HG03103 (cell line): Measurements from ENCODE around the gene MPP2.
"Not testable (repeated sequence)": the region's sequence is repeated elsewhere in the genome, so short reads cannot be mapped to it uniquely, and the experiment has no call there.

Source experiments
- ATAC-seq: cut with Tn5 transposase; IDR thresholded peaks from one replicate; pipeline ENCODE4 v1.9.1; 2021; ENCODE audit warnings: low read depth; ENCODE audit not compliant: unreplicated experiment

MPP2 gene

DNA sequence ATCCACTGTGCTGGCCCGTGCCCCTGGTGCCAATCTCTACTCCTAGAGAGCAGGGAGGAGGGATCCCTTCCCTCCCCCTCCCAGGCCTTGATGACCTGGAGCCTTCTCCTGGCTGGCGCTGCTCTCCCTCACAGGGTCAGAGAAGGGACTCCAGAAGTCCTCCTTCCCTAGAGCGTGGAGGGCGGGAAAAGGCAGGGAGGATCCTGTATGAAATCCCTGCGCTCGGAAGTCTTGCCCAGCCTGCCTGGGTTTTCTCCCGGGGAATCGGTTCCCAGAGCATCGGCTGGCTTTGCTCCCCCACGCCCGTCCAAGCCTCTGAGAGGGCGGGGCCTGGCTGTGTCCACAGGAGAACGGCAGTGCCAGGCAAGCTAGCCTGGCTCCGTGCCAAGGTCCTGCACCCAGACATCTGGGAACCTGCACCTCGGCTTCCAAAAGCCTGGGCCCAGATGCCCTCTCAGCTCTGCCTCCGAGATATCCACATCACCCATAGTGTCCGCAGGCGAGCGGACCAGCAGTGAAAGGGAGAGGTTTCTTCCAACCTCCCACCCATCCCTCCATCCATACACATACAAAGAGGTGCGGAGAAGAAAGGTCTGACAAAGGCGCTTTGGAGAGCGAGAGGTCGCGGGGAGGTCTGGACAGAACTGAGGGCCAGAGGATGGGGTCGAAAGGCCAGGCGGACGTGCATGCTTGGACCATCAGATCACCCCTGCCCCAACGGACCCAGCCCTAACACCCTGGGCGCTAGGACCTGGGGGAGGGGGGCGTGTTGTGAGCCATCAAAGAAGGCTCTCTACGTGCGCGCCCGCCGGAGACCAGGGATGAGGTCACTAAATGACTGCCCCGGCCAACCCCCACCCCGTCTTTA is 1.1 kb downstream of the MPP2 start:
- ATAC-seq = no peak

DNA sequence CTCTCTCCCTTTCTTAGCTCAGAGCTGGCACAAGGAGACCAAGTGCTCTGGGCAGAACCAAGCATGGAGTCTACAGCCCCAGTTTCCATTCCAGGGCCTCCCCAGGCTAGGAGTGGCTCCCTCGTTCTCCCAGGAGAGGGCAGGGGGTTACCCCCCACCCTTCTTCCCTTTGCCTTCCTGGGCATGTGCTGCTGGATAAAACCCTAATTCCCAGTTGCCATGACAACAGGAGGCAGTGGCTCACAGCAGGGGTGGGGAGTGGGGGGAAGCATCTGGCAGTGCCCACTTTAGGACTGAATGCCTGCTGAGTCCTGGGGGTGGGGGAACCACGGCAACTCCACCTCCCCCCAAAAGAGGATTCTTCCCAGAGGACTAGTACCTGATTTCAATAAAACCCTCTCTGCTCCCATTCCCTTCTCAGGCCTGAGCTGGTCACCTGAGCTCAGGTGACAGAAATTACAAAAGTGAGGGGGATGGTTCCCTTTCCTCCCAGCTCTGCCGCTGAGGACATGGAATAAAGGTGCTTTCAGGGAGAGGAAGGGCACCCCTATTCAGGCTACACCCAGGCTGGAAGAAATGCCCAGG is 1.8 kb downstream of the MPP2 start:
- no peak for ATAC-seq

DNA sequence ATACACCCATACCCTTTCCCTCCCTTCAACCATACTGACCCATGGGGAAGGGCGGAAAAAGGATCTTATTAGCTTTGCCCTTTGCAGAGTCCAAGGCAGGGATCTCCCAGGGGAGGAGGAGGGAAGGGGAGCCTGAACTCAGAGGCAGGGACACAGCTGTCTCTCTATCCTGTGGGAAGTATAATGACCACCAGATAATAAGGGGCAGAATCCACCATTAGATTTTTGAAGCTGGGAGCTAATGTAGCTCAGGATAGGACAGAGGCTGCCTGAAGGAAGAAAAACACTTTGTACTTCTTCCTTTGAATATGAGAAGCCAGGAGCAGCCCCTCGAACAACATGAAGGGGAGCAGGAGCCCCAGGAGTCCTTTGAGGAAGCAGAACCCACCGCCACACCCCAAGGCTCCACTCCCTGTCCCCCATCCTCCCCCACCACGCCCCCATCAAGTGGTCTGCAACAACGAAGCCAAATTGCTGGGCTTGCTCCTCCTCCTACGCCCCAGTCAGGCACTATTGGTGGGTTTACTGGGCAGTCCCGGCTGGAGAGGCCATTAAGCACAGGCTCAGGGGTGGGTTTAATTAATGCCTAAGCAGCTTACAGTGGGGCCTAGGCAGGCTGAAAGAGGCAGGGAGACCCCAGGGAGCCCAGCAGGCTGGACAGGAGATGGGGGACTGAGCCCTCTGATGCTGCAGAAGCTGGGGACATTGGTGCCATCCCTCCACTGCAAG is 5.3 kb downstream of the MPP2 start:
- no peak for ATAC-seq

DNA sequence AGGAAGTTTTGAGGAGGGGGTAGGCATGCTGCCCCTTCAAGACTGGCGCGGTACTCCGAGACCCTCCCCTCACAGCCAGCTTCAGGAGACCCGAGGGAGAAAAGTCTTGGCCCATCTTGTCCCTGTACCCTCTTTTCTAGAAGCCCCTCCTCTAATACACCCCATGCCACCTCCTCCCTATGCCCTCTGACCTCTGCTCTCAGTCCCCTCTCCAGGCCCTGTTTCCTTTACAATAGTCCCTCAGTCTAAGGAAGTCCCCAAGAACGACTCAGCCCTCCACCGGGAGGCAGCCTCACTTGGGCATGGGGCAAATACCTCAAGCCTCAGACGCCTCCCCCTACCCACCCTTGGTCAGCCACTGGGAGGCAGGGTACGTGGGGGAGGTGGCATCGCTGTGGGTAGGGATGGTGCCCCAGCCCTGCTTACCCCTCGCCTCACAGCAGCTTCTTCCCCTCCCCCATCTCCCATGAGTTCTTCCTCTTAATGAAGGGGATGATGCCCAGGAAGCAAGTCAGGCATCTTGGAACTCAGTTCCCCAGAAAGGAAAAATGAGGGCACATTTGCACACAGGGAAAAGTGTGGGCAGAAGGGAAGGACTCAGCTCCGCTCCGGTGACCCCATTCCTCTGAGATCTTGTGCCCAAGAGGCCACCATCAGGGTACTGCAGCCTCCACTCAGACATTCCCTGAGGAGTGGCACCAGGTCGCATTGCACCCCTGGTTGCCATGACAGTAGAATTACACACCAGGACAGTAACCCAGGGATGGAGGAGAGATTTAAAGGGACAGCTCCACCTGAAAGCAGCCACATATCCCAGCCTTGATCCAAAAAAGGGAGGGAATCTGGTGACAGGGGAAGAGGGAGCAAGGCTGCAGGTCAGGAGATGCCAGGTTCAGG is 6.2 kb downstream of the MPP2 start:
- ATAC-seq = no peak

DNA sequence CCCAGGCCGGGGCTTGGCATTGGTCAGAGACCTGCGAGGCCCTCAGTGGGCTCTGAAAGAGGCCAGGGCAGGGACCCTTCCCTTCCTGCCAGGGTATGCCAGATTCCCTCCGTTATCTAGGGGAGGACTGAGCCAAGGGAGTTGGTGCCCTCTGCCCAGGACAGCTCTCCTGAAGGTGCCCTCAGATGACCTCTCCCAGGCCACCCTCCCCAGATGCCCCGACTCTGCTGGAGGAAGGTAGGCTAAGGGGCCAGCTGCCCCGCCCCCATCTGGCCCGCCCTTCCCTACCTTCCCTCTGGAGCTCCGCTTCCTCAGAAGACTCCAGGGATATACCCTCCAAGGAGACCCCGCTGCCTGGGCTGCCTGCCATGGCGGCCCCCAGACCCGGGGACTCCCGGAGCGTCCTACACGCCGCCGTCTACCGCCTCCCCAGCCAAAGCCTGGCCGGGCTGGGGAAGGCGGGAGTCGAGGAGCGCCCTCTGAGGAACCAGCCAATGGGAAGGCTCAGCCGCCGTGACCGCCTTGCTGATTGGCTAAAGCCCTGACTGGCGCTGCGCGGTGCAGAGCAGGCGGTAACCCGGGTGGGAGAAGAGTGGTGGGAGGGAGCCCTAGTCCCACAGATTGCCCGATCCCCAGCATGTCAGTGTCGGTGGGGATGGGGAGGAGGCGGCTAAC is 7.0 kb downstream of the MPP2 start:
- ATAC-seq = no peak

DNA sequence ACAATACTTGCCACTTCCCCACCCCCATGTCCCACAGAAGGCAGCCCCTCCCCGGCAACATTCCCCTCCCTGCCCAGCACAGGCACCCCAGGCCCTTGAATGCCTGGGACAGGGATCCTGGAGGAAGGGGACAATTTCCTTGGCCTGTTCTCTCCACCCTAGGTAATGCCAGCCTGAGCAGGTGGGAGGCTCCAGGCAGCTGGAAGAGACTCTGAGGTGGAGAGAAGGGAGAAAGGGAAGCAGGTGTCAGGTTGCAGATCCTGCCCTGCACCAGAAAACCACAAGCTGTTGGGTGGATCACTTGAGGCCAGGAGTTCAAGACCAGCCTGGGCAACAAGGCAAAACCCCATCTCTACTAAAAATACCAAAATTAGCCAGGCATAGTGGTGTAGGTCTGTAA is 8.9 kb downstream of the MPP2 start:
- ATAC-seq = no peak

DNA sequence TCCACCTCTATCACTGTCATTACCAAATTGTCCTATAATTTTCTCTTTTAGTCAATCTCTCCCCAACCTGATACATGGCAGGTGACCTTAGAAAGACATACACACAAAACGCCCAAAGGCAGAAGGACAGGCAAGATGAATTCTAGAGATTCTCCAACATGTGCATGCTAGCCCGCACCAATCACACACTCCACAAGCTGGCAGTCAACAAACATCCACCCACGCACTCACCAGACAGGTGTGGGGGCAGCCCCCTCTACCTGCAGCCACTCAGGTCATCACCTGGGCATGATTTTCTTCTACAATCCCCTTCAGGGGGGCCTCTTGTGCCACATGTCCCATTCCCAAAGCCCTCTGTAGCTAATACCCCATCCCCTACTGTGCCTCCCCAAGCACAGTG is 9.5 kb downstream of the MPP2 start:
- no peak for ATAC-seq

DNA sequence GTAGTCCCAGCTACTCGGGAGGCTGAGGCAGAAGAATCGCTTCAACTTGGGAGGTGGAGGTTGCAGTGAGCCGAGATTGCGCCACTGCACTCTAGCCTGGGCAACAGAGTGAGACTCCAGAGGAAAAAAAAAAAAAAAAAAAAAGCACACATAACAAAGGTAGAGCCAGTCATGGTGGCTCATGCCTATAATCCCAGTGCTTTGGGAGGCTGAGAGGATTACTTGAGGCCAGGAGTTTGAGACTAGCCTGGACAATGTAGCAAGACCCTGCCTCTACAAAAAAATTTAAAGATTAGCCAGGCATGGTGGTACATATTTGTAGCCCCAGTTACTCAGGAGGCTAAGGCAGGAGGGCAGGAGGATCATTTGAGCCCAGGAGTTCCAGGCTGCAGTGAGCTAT is 12.8 kb downstream of the MPP2 start:
- not testable (repeated sequence) for ATAC-seq

DNA sequence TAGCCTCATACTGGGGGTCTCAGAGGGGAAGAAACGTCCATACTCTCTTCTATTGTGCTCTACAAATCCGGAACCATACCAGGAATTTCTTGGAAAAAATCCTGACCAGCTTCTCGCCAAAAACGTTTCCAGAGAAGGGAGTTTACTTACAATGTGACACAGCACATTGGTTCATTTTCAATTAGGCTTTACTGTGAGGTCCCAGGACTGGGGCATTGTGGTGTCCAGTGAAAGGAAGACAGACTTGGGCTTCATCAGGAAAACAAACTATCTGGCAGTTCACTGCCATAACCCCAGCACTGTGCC is 14.7 kb downstream of the MPP2 start:
- ATAC-seq = no peak

DNA sequence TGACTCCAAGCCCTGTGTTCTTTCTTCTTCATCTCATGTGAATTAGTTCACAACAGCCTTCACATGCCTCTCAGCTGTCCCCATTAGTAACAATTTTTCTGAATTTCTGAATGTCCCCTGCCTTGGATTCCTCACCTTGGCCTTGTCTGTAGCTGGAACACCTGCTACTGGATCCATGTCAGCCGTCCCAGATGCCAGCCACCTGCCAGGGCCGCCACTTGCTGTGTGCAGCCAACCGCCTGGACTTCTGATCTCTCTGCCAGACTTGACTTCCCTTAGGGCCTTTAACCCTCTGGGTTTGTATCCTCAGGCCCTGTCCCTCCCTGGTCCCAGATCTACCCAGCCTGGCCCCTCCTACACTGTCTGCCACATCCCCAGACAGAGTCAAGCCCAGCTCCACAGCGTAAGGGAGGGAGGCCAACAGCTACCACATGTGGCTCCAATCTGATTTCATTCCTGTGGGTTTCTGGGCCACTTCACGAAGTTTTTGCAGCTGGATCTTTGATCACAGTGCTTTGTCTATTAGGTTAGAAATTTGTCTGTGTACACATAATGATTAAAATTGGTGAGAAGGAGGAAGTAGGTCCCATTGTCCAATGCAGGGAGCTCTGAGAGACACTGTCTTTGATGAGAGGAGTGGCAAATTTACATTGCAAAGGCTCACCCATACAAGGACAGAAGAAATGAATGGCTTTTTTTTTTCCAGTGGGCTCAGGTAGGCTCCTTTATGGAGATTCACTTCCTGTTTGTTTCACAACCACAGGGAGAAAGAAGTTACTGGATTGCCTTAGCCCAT is 15.3 kb downstream of the MPP2 start:
- no peak for ATAC-seq

DNA sequence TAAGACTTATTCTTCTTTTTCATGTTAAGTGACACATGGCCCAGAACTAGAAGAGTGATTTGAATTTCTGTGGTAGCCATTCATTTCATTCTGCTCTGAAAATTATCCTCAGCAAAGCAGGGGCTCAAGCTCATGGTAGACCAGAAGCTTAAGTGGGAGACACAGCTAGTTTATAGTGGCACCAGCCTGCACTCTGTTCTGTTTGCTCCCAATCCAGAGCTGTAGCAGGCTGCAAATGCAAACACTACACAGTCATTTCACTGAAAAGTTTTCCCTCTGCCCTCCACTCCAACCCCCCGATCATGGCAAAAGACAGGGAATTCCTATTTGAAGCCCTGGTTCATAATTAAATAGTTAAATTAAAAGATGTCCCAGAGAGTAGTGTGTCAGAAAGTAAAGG is 17.1 kb downstream of the MPP2 start:
- no peak for ATAC-seq

DNA sequence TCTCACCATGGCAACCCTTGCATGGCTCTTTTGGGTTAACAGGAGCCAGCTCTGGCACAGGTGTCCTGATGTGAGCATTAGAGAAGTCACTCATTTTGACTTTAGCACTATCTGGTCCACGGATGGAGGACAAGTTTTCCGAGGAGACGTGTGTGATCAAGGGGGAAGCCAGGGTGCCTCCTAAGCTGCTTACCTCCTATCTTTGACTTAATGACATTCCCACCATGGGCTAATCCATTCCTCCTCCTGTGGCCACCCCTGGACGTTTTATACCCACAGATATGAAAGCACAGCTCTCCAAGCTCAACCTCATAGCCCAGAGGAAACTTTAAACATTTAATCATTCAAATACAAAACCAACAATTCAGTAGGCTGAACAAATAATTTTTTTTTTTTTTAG is 18.8 kb downstream of the MPP2 start:
- no peak for ATAC-seq

DNA sequence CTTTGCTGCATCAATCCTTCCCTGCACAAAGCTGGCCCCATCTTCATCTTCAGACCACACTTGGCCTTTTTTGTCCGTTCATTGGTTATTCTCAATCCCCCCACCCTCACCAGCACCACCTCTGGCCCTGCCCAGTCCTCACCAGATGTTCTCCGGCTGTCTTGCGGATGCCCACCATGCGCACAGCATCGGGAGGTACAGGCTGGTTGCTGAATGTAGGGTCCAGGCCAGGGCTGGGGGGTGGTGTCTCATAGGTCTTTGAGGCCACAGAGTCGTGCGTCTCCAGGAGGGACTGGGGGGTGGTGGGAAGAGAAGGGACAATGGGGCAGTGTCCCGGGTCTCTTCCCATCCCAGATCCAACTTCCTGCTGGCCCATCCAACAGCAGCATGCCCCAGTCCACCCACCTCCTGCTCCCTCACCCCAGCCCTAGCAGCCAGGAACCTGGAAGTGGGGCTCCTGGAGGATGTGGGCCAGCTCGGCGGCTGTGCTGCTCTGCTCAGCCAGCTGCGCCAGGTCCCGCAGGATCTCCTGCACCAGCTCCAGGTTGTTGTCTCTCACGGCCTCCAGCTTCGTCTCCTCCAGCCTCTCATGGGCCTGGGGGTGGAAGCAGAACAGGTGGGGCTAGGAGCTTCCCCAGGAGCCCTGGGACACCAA is 24.4 kb downstream of the MPP2 start:
- no peak for ATAC-seq

DNA sequence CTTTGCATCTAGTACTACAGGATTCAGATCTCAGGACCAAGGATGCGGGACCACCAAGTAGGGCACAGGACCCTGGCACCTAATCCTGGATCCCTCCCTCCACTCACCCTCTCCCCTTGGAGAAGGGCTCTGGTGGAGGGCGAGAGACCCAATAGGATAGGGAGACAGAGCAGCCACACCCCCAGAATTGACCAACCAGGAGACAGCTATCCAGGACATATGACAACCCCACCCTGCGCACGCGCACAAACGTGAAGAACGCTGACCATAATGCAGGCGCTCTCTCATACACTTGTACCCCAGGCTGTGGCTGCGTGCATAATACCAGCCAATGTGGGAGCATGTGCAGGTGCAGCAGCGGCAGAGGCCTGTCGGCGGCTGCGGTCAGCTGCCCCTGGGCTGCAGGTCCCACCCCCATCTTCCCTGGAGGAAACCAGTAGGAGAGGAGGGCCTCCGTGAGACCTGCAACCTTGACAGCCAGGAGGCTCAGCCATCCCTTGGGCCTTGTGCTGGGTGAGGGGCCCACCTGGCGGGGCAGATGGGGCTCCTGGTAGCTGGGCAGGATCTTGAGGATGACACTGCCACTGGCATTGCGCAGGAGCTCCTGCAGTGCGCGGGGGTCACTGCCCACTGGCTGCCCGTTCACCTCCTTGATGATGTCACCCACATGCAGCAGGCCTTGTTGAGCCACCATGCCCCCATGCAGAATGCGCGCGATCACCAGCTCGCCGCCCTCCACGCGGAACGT is 25.4 kb downstream of the MPP2 start:
- ATAC-seq = no peak

DNA sequence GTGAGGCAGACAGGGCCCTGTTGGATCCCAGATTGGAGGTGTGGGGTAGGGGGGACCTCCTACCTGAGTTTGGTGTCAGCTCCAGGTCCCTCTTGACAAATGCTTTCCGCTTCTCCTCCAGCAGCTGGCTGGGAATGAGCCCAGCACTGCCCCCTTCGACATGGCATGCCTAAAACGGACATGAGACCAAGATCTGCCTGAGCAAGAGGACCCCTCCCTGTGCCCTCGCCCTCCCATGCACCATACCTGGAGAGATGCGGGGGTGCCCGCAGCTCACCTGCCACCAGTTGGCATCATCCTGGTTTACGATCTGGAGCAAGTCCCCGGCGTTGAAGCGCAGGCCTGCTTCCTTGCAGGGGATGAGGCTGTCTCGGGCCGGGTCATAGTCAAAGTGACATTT is 26.2 kb downstream of the MPP2 start:
- ATAC-seq = no peak

DNA sequence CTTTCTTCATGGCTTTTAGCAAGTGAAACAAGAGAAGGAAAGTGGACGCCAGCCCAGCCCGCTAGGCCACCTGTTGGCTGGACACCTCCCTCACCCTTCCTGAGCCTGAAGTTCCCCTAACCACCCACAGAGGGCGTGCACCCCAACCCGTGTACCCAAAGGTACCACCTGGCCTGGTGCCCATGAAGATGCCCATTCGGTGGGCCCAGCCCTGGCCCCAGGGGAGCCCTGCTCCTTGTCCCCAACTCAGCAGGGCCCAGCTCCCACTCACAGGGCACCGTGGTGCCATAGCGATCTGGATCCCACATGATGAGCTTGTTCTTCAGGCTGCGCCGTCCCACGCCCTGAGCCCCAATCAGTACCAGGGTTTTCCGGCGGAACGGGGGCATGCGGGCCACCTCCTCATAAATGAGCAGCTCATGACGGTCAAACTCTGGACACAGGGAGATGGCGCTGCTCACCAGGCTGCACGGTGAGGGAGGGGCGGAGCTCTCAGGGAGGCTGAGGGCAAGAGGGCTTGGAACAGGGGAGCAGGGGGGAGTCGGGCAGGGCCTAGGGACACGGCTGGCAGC is 26.8 kb downstream of the MPP2 start:
- ATAC-seq = no peak

DNA sequence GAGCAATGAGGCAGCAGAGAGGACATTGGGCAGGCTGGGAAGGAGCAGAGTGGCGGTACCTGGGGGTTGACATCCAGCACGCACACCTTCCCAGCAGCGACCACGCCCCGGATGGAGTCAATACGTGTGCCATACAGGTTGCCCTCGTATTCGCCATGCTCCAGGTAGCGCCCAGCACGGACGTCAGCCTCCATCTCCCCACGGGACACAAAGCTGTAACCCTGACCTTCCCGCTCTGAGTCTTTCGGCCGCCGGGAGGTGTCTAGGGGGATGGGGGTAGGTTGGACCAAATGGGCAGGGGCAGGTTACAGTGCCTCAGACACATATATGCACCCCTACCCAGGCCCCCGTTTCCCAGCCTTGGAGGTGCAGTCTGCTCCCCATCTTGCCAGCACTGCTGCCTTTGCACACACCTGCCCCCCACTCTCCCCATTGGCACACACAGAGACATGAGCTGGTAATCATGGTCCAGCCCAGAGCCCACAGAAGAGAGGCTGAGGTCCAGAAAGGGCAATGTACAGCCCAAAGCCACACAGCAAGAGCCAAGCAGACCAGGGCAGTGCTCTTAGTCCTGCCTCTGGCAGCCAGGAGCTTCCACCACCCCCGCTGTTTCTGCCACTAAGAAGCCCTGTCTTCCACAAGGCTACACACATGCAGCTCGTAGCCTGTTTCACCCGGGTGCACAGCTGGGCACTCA is 27.5 kb downstream of the MPP2 start:
- no peak for ATAC-seq
